Gastrocnemius medialis (tissue), 4 donors: ENCODE measurements around the gene CHAF1B.

Experiments used
- CTCF ChIP-seq, 5 experiments: fragments of 450-650 bp in 3 of 5; fragments of 200-600 bp in 2 of 5; sonication (generic) in 2 of 5; IDR thresholded peaks in 4 of 5; conservative IDR thresholded peaks in 1 of 5; 1 replicate in 4 of 5; 2 replicates in 1 of 5; pipeline ENCODE4 v1.5.1; 2016 to 2019; ENCODE audit warnings: antibody characterized with exemption in 5 of 5, mild to moderate bottlenecking in 3 of 5, moderate library complexity in 3 of 5
- POLR2A ChIP-seq, 2 donors: fragments of 450-650 bp; IDR thresholded peaks; one replicate each; pipeline ENCODE4 v1.6.1; 2017; ENCODE audit warnings: antibody characterized with exemption in 2 of 2, mild to moderate bottlenecking in 2 of 2, moderate library complexity in 2 of 2

GRCh38 chr21:36465478-36465877 is 80.3 kb downstream of the CHAF1B start:
- TF ChIP-seq CTCF (IDR thresholded peaks at IDR 0.05 in 4 of 5, conservative IDR thresholded peaks at IDR 0.05 in 1 of 5), result no peak
- TF ChIP-seq POLR2A (IDR thresholded peaks at IDR 0.05), result no peak
